Inferior parietal cortex (tissue), 1 donor: ENCODE data around the gene ECPAS.
"Not testable (repeated sequence)": the region's sequence is repeated elsewhere in the genome, so short reads cannot be mapped to it uniquely, and the experiment has no call there.

ENCODE experiments used
- DNase-seq: peaks from one replicate; pipeline ENCODE4 v3.0.0-alpha.2; 2016; ENCODE audit errors: extremely low spot score

ECPAS gene

DNA sequence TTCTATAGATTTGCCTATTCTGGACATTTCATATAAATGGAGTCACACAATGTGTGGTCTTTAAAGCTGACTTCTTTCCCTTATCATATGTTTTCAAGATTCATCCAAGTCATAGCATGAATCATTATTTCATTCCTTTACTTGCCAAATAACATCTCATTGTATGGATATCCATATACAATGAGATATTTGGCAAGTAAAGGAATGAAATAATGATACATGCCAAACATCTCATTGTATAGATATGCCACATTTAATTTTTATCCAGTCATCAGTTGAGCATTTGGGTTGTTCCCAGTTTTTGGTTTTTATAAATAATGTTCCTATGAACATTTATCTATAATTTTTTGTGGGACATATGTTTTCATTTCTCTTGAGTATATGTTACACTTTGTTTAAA is 133.6 kb downstream of the ECPAS start:
- no peak for DNase-seq

DNA sequence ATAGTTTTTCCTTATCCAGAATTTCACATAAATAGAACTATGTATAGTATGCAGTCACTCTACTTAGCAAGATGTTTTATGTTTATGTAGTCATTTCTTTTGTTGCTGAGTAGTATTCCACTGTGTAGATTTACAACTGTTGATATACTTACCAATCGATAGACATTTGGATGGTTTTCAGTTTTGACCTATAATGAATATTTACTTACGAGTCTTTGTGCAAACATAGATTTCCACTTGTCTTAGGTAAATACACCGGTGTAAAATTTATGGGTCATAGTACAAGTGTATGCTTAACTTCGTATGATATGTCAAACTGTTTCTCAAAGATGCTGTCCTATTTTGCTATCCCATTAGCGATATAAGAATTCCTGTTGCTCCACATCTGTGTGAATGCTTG is 134.4 kb downstream of the ECPAS start:
- no peak for DNase-seq

DNA sequence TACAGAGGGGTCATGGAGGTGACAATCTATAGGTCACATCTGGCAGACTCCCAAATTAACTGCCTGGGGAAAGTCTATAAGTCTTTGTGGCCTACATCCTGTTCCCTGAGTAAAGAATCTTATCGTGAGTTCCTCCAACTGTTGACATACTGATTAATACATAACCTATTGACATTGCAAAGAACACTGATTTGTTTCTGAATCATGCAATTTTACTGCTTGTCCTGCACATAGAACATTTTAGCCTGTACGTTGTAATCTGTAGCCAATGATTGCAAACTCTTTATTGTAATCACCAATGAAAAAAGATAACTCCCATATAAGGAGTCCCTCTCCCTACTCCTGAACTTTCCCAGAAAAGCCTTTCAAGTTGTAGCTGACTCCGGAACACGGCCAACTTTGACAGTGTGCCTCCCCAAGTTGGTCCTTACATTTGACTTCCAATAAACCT is 135.3 kb downstream of the ECPAS start:
- DNase-seq, result no peak

DNA sequence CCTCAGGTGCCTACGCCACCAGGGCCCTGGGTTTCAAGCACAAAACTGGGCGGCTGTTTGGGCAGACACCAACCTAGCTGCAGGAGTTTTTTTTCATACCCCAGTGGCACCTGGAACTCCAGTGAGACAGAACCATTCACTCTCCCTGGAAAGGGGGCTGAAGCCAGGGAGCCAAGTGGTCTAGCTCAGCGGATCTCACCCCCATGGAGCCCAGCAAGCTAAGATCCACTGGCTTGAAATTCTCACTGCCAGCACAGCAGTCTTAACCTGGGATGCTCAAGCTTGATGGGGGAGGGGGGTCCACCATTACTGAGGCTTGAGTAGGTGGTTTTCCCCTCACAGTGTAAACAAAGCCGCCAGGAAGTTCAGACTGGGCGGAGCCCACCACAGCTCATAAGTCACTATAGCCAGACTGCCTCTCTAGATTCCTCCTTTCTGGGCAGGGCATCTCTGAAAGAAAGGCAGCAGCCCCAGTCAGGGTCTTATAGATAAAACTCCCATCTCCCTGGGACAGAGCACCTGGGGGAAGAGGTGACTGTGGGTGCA is 149.8 kb downstream of the ECPAS start:
- DNase-seq, result not testable (repeated sequence)

DNA sequence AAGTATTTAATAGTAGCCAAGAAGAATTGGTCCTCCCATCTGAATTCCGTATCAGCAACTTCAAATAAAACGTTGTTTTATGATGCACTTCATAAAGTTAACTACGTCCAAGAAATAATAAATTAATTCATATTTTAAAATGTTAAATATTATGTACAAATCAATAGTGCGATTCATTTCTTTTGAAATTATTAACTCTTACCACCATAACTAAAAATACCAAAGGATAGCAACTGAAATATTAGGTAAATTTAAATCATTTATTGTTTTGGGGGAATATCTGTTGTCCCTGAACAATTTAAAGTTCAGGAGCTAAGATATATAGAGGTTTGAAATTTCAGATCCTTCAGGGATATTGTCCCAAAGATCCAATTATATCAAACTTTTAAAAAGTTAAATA is 154.1 kb downstream of the ECPAS start, which contains the start of gene OR2K2:
TSS of gene OR2K2 (minus strand) at position 101 of the 400 bp plus-strand sequence. CDS start 1,791 bp downstream, outside the sequence.
- DNase-seq, result no peak

GRCh38 chr9:111320631-111321030 is 163.6 kb downstream of the ECPAS start:
- DNase-seq, result no peak

DNA sequence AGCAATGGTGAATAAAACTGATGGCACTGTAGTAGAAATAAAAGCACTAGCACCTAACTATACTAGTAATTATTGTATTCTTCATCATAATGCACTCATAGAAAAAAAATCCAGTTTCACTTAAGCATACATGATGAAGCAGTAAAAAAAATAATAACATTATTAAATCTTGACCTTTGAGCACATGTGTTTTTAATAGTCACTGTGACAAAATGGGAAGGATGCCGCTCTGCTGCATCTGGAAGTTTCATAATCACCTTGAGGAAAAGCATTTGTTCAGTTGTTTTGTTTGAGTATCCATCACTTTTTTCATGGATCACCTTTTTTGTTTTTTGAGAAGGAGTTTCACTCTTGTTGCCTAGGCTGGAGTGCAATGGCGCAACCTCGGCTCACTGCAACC is 167.4 kb downstream of the ECPAS start:
- no peak for DNase-seq
